ENCODE measurements around the gene KRTAP10-5. TPM values are rescaled to one million over a fixed set of nuclear protein-coding genes. Genes with fewer than 3 reads are reported as not detected.
"Not testable (repeated sequence)": the region's sequence is repeated elsewhere in the genome, so short reads cannot be mapped to it uniquely, and the experiment has no call there.

KRTAP10-5 gene
- total RNA-seq, 1 donor from 2014 or later: not detected

DNA sequence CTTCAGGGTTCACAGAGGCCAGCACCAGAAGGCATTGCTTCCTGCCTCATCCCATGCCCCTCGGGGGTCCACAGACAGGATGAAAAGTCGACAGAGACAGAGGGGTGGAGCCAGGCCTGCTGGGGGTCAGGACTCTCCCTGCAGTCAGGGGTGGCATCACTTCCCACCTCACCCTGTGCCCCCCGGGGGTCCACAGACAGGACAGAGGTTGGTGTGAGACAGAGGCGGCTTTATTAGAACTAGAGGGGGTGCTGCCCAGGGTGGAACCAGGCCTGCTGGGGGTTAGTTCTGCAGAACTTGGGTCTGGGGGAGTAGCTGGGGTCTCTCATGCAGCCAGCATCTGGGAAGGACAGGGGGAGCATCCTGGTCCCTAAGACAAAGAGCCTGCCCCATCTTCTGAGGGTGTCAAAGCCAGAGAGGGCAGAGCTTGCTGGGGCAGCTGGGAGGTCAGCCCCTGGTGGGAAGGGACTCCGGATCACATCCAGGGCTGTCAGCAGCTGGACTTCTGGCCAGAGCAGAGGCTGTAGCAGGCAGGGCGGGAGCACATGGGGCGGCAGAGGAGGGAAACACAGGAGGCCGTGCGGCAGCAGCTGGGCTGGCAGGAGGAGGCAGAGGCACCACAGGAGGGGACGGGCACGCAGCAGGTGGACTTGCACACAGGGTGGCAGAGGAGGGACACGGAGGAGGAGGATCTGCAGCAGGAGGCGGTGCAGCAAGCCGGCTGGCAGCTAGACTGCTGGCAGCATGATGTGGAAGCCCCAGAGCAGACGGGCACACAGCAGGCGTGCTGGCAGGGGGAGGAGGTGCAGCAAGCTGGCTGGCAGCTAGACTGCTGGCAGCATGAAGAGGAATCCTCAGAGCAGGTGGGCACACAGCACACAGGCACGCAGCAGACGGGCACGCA, 10.7 kb upstream of the KRTAP10-5 start:
- DNase-seq: not testable (repeated sequence)

DNA sequence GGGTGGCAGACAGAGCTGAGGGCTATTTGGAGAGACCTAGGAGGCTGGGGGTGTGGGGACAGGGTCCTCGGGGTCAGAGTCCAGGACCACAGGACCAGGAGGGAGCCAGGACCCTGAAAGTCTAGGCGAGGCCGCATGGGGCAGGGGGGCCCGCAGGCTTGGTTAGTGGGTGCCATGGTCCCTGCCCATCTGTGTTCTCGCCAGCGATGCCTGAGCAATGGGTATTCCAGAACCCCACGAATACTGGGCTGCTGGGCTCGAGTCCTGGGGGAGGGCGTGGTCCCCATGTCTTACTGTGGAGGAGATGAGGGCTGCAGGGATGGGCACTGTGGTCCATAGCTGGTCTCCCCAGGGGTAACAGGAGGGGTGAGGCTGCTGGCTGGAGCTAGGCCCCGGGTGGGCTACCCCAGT, 9.9 kb upstream of the KRTAP10-5 start:
- no peak for DNase-seq

DNA sequence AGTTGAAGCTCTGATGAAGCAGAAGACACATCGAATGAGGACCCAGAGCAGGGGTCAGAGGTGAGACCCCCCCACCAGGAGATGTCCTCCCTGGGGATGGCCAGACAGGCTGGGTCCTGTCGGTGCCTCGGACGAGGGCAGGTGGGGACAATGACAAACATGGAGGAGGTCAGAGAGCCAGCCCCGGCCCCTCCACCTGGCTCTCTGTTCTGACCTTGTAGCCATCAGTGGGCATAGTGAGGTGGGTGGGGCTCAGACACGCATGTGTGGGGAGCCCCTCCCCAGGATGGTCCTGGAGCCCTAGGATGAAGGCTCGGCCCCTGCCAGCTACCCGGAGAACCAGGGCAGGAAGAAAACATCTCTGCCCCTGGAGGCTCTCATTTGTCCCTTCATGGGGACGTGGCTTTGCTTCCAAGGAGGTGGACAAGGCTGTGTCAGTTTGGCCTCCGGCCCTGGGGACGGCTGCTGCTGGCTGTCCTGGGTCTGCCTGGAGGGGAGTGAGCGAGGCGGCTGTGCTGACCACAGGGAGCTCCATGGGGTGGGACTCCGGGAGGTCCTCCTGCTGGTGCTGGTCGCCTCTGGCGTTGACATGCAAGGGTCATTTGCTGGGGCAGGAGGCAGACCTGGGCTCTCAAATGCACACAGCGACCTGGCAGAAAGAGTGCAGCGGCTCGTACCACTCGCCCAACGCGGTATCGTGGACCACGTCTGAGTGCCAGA, 9.3 kb upstream of the KRTAP10-5 start:
- DNase-seq: no peak

DNA sequence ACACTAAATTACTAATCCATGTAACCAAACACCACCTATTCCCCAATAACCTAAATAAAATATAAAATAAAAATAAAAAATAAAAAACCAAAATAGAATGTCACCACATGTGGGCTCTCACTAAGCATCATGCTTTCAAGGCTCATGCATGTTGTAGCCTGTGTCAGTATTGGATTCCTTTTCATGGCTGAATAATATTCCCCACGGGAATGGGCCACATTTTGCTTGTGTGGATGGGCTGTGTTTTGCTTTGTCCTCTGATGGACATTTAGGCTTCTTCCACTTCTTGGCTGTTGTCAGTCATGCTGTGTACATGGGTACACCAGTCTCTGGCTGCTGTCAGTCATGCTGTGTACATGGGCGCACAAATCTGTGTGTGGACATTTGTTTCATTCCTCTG, 8.7 kb upstream of the KRTAP10-5 start:
- no peak for DNase-seq

DNA sequence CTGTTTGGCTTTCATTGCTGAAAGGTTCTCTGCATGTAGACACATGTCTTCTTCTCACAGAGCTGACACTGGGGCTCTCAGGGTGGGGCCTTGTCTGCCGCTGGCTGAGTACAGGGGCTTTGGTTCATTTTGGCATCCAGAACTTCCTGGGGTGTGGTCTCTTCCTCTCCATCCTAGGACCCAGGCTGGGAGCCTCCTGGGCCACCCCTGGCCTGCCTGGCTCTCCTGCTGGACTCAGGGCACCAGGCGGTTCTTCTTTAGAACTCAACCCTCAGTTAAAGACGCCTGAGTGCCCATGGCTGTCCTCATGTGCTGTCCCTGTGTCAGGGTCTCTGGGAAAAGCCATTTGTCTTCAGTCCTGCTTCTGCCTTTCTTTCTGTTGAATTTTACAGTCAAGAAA, 5.5 kb upstream of the KRTAP10-5 start:
- DNase-seq: no peak

DNA sequence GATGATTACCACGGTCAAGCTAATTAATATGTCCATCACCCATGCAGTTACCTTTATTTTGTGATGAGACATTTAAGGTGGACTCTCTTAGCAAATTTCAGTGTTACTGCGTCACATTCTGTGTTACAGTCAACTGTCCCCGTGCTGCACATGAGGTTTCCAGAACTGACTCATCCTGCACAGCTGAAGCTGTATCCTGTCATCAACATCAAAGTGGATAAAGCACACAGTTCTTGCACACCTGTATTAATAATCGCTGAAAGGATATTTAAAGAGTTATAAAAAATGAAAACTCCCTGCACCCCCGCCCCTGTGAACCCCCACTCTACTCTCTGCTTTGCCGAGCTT, 3.4 kb upstream of the KRTAP10-5 start:
- no peak for DNase-seq

DNA sequence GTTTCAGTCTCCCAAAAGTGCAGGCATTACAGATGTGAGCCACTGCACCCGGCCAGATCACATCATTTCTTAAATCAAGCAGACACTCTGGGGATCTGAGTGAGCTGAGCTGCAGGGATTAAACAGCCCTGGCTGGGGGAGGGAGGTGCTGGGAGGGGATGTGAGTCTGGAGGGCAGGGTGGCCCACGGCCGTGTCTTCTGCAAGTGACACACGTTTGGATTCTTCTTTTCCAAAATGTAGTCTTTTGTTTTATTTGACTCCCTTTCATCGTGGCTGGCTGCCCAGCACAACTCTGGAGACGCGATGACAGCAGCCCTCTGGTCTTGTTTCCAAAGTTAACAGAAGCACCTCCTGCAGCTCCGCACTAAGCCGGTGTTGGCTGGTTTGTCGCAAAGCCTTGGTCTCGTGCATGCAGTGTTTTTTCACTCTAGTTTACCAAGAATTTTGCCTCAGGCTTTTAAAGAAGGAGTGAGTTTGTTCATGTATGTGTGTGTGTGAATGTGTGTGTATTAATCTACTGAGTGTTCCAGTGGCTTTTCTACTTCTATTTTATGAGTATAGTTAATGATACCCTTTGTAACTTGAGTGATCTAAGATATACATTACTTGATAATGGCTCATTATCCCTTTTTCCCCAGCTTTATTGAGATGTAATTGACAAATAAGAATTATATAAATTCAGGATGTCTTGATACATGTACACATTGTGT, 2.8 kb upstream of the KRTAP10-5 start:
- no peak for DNase-seq

DNA sequence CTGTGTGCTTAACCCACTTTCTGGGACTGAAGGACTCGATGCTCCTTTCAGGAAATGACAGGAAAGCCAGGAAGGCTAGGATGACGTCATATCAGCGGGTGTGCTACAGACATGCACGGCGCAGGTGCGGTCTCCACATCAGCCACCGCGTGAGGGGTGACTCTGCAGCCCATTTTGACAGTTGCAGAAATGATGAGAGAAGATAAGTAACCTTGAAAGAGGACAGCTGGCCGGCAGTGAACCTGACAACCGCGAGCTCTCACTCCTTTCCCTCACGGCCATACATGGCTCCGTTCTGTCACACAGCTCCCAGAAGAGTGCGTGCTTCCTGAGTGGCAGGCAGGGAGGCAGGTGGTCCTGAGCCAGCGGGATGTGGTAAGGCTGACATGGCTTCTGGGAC, 1.7 kb upstream of the KRTAP10-5 start:
- DNase-seq: no peak

DNA sequence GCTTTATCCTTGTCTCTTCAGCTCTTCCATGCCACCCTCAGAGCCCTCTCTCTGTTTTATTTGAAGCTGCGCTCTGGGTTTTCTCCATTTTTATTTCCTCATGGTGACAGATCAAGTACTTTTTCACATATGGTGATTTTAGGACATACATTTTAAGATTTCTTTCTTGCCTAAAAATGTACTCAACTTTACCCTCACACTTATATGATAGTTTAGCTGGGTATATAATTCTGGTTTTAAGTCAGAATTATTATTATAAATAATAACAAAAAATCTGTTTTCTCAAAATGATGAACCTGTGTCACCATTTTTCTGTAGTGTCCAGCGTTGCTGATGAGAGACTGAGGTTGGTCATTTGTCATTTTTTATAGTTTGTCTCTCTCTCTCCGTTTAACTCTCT, 754 bp upstream of the KRTAP10-5 start:
- DNase-seq: no peak

DNA sequence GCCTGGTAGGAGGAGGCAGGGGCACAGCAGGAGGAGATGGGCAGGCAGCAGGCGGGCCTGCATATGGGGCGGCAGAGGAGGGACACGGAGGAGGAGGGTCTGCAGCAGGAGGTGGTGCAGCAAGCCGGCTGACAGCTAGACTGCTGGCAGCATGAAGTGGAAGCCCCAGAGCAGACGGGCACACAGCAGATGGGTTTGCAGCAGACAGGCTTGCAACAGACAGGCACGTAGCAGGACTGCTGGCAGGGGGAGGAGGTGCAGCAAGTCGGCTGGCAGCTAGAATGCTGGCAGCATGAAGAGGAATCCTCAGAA, 615 bp downstream of the KRTAP10-5 start:
- DNase-seq: no peak

DNA sequence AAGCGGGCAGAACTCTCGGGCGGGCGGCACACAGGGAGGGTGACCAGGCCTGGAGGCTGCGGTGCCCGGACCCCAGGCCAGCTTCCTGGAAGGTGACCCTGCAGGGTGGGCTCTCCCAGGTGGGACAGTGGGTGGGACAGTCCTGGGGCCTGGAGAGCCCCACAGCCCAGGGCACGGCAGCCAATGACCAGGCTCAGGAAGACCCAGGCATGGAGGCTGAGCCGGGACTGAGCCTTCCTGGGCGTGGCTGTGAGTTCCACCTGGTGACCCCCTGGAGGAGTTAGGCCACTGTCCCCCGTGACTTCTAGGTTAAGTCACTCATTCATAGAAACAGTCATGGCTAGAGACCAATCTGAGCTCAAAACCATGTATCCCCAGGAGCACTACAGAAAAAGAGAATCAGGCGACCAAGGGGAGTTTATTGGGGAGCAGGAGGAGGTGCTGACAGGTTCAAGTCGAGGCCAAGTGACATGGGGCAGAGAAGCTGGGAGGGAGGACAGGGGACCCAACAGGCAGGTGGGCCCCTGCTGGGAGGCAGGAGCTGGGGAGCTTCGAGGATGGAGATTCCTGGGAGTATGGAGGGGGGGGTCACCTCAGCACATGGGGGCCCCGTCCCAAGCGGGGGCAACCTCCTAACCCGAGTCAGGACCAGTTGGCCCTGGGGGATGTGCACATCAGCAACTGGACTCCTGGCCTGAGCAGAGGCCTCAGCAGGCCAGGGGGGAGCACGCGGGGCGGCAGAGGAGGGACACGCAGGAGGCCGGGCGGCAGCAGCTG, 1.2 kb downstream of the KRTAP10-5 start:
- DNase-seq: no peak

DNA sequence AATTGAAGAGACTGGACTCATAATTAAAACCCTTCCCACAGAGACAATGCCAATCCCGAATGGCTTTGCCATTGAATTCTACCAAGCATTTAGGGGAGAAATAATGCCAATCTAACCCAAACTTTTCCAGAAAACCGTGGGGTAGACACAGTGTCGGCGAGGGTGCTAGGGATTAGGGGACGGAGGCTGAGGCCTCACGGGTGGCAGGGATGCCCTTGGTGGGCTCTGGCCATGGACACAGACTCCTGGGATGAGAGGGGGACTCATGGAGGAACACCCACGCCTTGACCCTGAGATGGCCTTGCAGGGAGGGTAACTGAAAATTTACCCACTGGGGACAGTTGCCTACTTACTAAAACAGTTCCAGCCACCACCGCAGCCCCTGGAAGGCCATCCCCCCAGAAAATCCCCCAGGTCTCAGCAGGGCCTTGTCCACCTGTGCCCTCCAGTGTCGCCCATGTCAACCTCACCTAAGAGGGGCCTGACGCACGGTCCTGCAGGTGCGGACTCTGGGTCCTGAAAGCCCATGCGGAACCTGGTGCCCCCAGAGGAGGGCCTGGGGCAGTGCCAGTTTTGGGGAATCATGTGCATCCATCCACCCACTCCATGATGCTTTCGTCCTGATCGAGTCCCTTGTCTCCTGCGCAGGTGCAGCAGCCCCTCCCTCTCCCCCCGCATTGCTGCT, 1.9 kb downstream of the KRTAP10-5 start:
- DNase-seq: no peak

DNA sequence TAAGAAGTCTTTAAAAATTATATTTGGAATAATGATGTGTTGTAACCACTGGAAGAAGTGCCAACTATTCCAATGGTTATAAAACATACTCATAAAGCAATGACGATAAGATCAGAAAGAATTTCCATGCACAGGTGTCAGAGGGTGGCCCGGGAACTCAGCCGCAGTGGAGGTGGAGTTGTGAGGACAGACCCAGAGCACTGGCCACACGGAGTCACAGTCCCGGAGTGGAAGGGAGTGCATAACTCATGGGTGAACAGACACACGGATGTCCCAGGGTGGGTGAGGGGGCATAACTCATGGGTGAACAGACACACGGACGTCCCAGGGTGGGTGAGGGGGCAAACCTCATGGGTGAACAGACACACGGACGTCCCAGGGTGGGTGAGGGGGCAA, 4.4 kb downstream of the KRTAP10-5 start:
- DNase-seq: no peak

DNA sequence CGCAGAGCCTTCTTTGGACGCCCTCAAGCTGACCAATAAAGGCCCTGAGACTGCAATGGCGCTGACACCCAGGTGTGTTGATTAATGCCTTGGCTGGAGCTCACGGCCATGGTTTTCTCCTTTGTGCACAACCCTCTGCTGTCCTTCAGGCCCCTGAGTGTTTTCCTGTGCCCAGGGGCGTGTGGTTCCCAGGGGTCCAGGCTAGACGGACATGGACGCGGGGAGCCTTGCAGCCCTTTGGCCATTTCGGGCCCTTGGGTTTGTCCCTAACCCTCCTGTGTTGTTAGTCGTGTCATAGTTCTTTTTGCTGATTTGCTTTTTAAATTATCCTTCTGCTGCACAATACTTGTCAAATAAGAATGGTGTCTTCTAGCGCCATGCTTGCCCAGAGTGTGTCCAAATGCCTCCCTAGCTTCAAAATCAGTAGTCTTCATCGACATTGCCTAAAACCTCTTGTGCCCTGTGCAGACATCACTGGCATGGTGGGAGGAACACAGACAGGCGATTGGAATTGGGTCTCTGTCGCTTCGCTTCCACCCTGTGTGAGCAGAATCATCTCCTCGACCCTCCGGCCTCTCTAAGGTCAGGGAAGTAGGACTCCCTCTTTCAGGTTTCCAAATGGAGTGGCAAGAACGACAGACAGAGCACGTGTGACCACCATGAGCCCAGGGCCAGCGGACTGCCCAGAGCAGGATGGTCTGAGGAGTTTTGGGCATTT, 4.9 kb downstream of the KRTAP10-5 start:
- no peak for DNase-seq

DNA sequence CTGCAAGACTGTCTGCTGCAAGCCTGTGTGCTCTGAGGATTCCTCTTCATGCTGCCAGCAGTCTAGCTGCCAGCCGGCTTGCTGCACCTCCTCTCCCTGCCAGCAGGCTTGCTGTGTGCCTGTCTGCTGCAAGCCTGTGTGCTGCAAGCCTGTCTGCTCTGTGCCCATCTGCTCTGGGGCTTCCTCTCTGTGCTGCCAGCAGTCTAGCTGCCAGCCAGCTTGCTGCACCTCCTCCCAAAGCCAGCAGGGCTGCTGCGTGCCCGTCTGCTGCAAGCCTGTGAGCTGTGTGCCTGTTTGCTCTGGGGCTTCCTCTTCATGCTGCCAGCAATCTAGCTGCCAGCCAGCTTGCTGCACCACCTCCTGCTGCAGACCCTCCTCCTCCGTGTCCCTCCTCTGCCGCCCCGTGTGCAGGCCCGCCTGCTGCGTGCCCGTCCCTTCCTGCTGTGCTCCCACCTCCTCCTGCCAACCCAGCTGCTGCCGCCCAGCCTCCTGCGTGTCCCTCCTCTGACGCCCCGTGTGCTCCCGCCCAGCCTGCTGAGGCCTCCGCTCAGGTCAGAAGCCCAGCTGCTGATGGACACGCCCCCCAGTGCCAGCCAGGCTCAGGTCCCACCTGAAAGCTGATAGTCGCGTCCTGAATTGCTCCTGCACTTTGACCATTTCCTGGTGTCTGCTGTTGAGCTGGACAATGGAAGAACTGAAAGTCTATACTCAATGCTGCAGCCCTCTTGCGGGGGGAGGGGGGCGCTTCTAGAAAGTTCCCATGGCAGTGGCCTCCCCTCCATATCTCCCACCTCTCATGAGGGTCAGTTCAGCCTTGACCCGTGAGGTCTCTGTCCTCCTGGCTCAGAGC, 5.7 kb downstream of the KRTAP10-5 start:
- no peak for DNase-seq

DNA sequence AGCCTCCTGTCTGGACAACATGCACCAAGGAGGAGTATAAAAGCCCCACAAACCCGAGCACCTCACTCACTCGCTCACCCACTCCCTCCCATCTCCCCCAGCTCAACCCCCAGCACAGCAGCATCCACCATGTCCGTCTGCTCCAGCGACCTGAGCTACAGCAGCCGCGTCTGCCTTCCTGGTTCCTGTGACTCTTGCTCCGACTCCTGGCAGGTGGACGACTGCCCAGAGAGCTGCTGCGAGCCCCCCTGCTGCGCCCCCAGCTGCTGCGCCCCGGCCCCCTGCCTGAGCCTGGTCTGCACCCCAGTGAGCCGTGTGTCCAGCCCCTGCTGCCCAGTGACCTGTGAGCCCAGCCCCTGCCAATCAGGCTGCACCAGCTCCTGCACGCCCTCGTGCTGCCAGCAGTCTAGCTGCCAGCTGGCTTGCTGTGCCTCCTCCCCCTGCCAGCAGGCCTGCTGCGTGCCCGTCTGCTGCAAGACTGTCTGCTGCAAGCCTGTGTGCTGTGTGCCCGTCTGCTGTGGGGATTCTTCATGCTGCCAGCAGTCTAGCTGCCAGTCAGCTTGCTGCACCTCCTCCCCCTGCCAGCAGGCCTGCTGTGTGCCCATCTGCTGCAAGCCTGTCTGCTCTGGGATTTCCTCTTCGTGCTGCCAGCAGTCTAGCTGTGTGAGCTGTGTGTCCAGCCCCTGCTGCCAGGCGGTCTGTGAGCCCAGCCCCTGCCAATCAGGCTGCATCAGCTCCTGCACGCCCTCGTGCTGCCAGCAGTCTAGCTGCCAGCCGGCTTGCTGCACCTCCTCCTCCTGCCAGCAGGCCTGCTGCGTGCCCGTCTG, 6.6 kb downstream of the KRTAP10-5 start, which contains the start of gene KRTAP10-4:
Gene KRTAP10-4 (plus strand): TSS at position 100 of the 827 bp plus-strand sequence. CDS start 30 bp downstream, at position 130.
- not testable (repeated sequence) for DNase-seq

DNA sequence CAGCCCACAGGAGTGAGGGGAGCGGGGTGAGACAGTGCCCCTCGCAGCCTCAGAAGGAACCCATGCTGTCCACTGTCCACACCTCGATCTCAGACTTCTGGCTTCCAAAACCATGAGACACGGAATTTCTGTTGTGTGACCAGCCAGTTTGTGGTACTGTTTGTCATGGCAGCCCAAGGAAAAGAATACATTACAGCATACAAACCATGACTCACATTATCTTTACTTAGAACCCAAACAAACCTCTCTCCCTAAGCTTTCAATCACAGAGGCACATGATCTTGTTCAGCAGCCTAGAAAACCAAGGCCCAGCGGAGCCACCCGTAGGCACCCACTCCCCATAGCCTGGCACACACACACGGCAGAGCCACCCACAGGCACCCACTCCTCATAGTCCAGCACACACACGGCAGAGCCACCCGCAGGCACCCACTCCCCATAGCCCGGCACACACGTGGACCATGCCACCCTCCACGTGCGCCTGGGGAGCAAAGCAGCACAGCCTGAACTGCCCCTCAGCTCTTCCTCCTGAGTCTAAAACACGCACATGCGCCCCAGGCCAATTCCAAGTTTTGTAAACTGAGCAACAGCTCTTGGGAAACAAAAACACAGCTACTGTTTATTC, 7.3 kb downstream of the KRTAP10-5 start:
- DNase-seq: no peak

Data from skin of body (tissue), 2 donors.